Colonic mucosa (tissue), 4 donors: ENCODE results near the gene LBHD2. TPM values are rescaled to one million over a fixed set of nuclear protein-coding genes. Genes with fewer than 3 reads are reported as not detected.
"Not testable (repeated sequence)": the region's sequence is repeated elsewhere in the genome, so short reads cannot be mapped to it uniquely, and the experiment has no call there.

Source experiments
- DNase-seq: peaks from one replicate; pipeline ENCODE4 v3.0.0-alpha.2; 2020
- H3K27ac ChIP-seq: fragments of 200-600 bp; one replicate; pipeline ENCODE4 v1.8.0; 2021
- H3K27me3 ChIP-seq: fragments of 200-600 bp; one replicate; pipeline ENCODE4 v1.8.0; 2021
- H3K36me3 ChIP-seq: fragments of 200-600 bp; one replicate; pipeline ENCODE4 v1.8.0; 2021
- H3K4me1 ChIP-seq: fragments of 200-600 bp; one replicate; pipeline ENCODE4 v1.8.0; 2021; ENCODE audit warnings: mild to moderate bottlenecking
- H3K4me3 ChIP-seq: fragments of 200-600 bp; one replicate; pipeline ENCODE4 v1.8.0; 2021
- H3K9ac ChIP-seq, 2 donors: one replicate each; pipeline ENCODE4 v1.7.0; 2013; ENCODE audit warnings: control low read depth in 2 of 2, low read depth in 2 of 2, low read length in 2 of 2
- H3K9me3 ChIP-seq: fragments of 200-600 bp; one replicate; pipeline ENCODE4 v1.8.0; 2021
- CTCF ChIP-seq: fragments of 200-600 bp; IDR thresholded peaks from one replicate; pipeline ENCODE4 v1.8.0; 2022; ENCODE audit warnings: antibody characterized with exemption, mild to moderate bottlenecking
- intact Hi-C: fragments of 100-400 bp; cut with DNase I; formaldehyde crosslinking; loops from one replicate; pipeline ENCODE4 v1.14.1; 2022
- total RNA-seq, 2 donors: library from RNA; stranded (reverse); fragmentation: NEBNext Ultra II Directional in 1 of 2; extraction: Animal tissue kit (Norgen Biotek cat#: 25700) in 1 of 2; gene quantifications; one replicate each; pipeline ENCODE4 v1.2.1, GENCODE V29; 2021
- donor health status: healthy.
- donor health status: DM: no; HTN: no; CAD: no.
- donor health status: DM: no; HTN: no; CAD: no.

The LBHD2 gene
- total RNA-seq, 2 donors from 2014 or later, result not detected

- intact Hi-C loops, result no loop called here
- no peaks in the 10 kb centered on the region for H3K9me3 ChIP-seq
- H3K9ac ChIP-seq, result no peak overlapping the region
- no peak for TF ChIP-seq CTCF
- H3K36me3 ChIP-seq, result no peaks in the 10 kb centered on the region
- H3K27me3 ChIP-seq, result no peaks in the 10 kb centered on the region
- no peak overlapping the region for H3K27ac ChIP-seq
- no peak for DNase-seq
- H3K4me1 ChIP-seq, result peaks cover 9% of the 10 kb centered on the region
- H3K4me3 ChIP-seq, result no peak overlapping the region
Measured at GRCh38 chr14:103113774-103114173, 29.8 kb downstream of the LBHD2 start.

GRCh38 chr14:103115086-103115679 lies 31.2 kb downstream of the LBHD2 start:
- H3K36me3 ChIP-seq, H3K27me3 ChIP-seq, intact Hi-C loops, H3K4me1 ChIP-seq, H3K4me3 ChIP-seq, H3K9me3 ChIP-seq: not testable (repeated sequence)
- H3K27ac ChIP-seq, result peak overlapping the region; percentile 73
- peak; percentile 83 for DNase-seq
- H3K9ac ChIP-seq, result peak overlapping the region in 1 of 2 donors; percentile 5

GRCh38 chr14:103115845-103116572 lies 32.0 kb downstream of the LBHD2 start:
- no peak overlapping the region for H3K27ac ChIP-seq

GRCh38 chr14:103116636-103117035 lies 32.6 kb downstream of the LBHD2 start:
- peaks cover 14% of the 10 kb centered on the region for H3K4me1 ChIP-seq
- intact Hi-C loops, result no loop called here

More at GRCh38 chr14:103115845-103116572, 32.0 kb downstream of the LBHD2 start:
- no peak overlapping the region for H3K4me3 ChIP-seq
- no peak overlapping the region for H3K9ac ChIP-seq
- DNase-seq, result no peak
- no peaks in the 10 kb centered on the region for H3K9me3 ChIP-seq
- intact Hi-C loops, result no loop called here
- no peak for TF ChIP-seq CTCF
- H3K36me3 ChIP-seq, result no peaks in the 10 kb centered on the region
- H3K27me3 ChIP-seq, result no peaks in the 10 kb centered on the region
- peaks cover 13% of the 10 kb centered on the region for H3K4me1 ChIP-seq

GRCh38 chr14:103117499-103117898 lies 33.5 kb downstream of the LBHD2 start:
- H3K27ac ChIP-seq, result not testable (repeated sequence)

More at GRCh38 chr14:103116636-103117035, 32.6 kb downstream of the LBHD2 start:
- no peak overlapping the region for H3K4me3 ChIP-seq
- no peak for TF ChIP-seq CTCF
- H3K9me3 ChIP-seq, result no peaks in the 10 kb centered on the region
- no peak overlapping the region for H3K27ac ChIP-seq
- H3K36me3 ChIP-seq, result no peaks in the 10 kb centered on the region
- H3K27me3 ChIP-seq, result no peaks in the 10 kb centered on the region
- no peak overlapping the region for H3K9ac ChIP-seq
- no peak for DNase-seq

GRCh38 chr14:103118018-103118662 lies 34.1 kb downstream of the LBHD2 start:
- Histone ChIP-seq H3K4me1 (peaks cover 13% of the 10 kb centered on the region), H3K9me3 (no peaks in the 10 kb centered on the region), H3K27ac (peak overlapping the region; percentile 53), H3K4me3 (no peak overlapping the region), H3K36me3 (no peaks in the 10 kb centered on the region), H3K9ac (peak overlapping the region in 1 of 2 donors; percentile 40), H3K27me3 (peaks cover 4% of the 10 kb centered on the region)
- intact Hi-C loops, result no loop called here
- no peak for TF ChIP-seq CTCF
- peak; percentile 62 for DNase-seq

More at GRCh38 chr14:103117499-103117898, 33.5 kb downstream of the LBHD2 start:
- H3K27me3 ChIP-seq, H3K9me3 ChIP-seq, H3K4me3 ChIP-seq, intact Hi-C loops, DNase-seq, H3K9ac ChIP-seq, H3K36me3 ChIP-seq: not testable (repeated sequence)
- H3K4me1 ChIP-seq, result peaks cover 13% of the 10 kb centered on the region
